Measurements from ENCODE around the gene OR2B2. TPM values are rescaled to one million over a fixed set of nuclear protein-coding genes. Genes with fewer than 3 reads are reported as not detected.

Gene OR2B2
- total and polyA plus RNA-seq, 7 donors, result not detected

GRCh38 chr6:27861861-27862260 is 50.3 kb downstream of the OR2B2 start:
- intact Hi-C loops (cut with DNase I), result no loop called here
- no peak for TF ChIP-seq CTCF (IDR thresholded peaks at IDR 0.05)
- H3K9me3 ChIP-seq, result no peaks in the 10 kb centered on the region
- H3K27me3 ChIP-seq (ENCODE audit: insufficient read depth in 3 of 3, low read length in 2 of 3), result peaks cover 0 to 55% (median 6%) of the 10 kb centered on the region in 3 donors
- no peaks in the 10 kb centered on the region for H3K36me3 ChIP-seq (ENCODE audit: insufficient read depth in 1 of 2, low read depth in 1 of 2)
- H3K4me3 ChIP-seq, result no peak overlapping the region
- DNase-seq (no peak), ATAC-seq (no peak)
- H3K27ac ChIP-seq, result no peak overlapping the region
- H3K4me1 ChIP-seq, result peaks cover 19% of the 10 kb centered on the region

GRCh38 chr6:27861276-27861840 is 50.8 kb downstream of the OR2B2 start:
- Histone ChIP-seq H3K27ac (no peak overlapping the region), H3K9me3 (no peaks in the 10 kb centered on the region), H3K36me3 (ENCODE audit: insufficient read depth in 1 of 2, low read depth in 1 of 2) (no peaks in the 10 kb centered on the region), H3K4me1 (peaks cover 14% of the 10 kb centered on the region), H3K27me3 (ENCODE audit: insufficient read depth in 3 of 3, low read length in 2 of 3) (peaks cover 0 to 50% (median 3%) of the 10 kb centered on the region in 3 donors), H3K4me3 (no peak overlapping the region)
- intact Hi-C loops (cut with DNase I), result no loop called here
- DNase-seq (no peak), ATAC-seq (no peak)
- WGBS, 3 donors, result 78 to 89% (median 86%) methylated on average over 2 of the region's 2 CpGs
- TF ChIP-seq CTCF (IDR thresholded peaks at IDR 0.05), result no peak

Other genes starting within 250 kb of the OR2B2 start
- gene OR2B6, start 44.8 kb upstream of the OR2B2 start, total RNA-seq, result not detected
- under 1 TPM in 1 of 3 donors, not detected in 2; 0.06 TPM for gene OR2B6, start 44.8 kb upstream of the OR2B2 start, polyA plus RNA-seq
- gene ZNF165, start 168.2 kb upstream of the OR2B2 start, total RNA-seq, result under 1 TPM in 3 of 4 donors, not detected in 1; 0.14 to 0.48 (median 0.30) TPM
- gene ZNF165, start 168.2 kb upstream of the OR2B2 start, polyA plus RNA-seq, result under 1 TPM; 0.31 to 0.35 (median 0.31) TPM
- gene ZSCAN16, start 212.2 kb upstream of the OR2B2 start, total RNA-seq, result 1 to 10 TPM in 3 of 4 donors, under 1 TPM in 1; 0.96 to 3.1 (median 1.7) TPM
- 1 to 10 TPM; 1.7 to 7.1 (median 3.1) TPM for gene ZSCAN16, start 212.2 kb upstream of the OR2B2 start, polyA plus RNA-seq
- 10 to 100 TPM in 2 of 4 donors, 1 to 10 TPM in 2; 7.7 to 12.5 (median 9.2) TPM for gene ZKSCAN8, start 229.5 kb upstream of the OR2B2 start, total RNA-seq
- 1 to 10 TPM; 1.6 to 8.2 (median 3.1) TPM for gene ZKSCAN8, start 229.5 kb upstream of the OR2B2 start, polyA plus RNA-seq

All from psoas muscle (tissue), 8 donors.